Naive thymus-derived CD8-positive, alpha-beta T cell (primary cell): ENCODE results near the gene CCR1. TPM values are rescaled to one million over a fixed set of nuclear protein-coding genes. Genes with fewer than 3 reads are reported as not detected.

Experiments
- ATAC-seq, 2 donors: fragments of 150-1000 bp; cut with Tn5 transposase in 1 of 2; sonication (Bioruptor Pico), chemical (Tn5 transposase) in 1 of 2; 1 replicate in 1 of 2; 2 replicates in 1 of 2; pipeline ENCODE4 v1.10.0; 2021; ENCODE audit warnings: mild to moderate bottlenecking in 2 of 2, moderate library complexity in 2 of 2
- POLR2A ChIA-PET: fragments of 350-600 bp; sonication (Branson Sonifier 250); formaldehyde crosslinking; loops from one replicate; lab custom pipeline; 2021; ENCODE audit warnings: antibody characterized with exemption; lab: Charles Lee
- DNase-seq, 10 donors: peaks; one replicate each; pipeline versions ENCODE4 v3.0.0 to v3.0.0-alpha.2; 2020 to 2022
- H3K27ac Mint-ChIP-seq, 10 donors: one replicate each; pipeline ENCODE4 v1.8.0; 2020 to 2022; ENCODE audit warnings: mild to moderate bottlenecking in 10 of 10, mixed read lengths in 10 of 10, moderate library complexity in 4 of 10, inconsistent platforms in 1 of 10
- H3K27me3 Mint-ChIP-seq, 5 donors: one replicate each; pipeline ENCODE4 v1.8.0; 2021 to 2022; ENCODE audit warnings: mixed read lengths in 5 of 5
- H3K36me3 Mint-ChIP-seq, 3 donors: one replicate each; pipeline ENCODE4 v1.8.0; 2020 to 2022; ENCODE audit warnings: mixed read lengths in 3 of 3, mild to moderate bottlenecking in 2 of 3, inconsistent platforms in 1 of 3
- H3K4me1 Mint-ChIP-seq, 4 donors: one replicate each; pipeline ENCODE4 v1.8.0; 2021 to 2022; ENCODE audit warnings: mixed read lengths in 4 of 4
- H3K4me3 Mint-ChIP-seq, 10 donors: one replicate each; pipeline ENCODE4 v1.8.0; 2020 to 2022; ENCODE audit warnings: mild to moderate bottlenecking in 10 of 10, mixed read lengths in 10 of 10, moderate library complexity in 6 of 10, inconsistent platforms in 1 of 10
- H3K9me3 Mint-ChIP-seq, 9 donors: one replicate each; pipeline ENCODE4 v1.8.0; 2020 to 2022; ENCODE audit warnings: mixed read lengths in 9 of 9, mild to moderate bottlenecking in 3 of 9, inconsistent platforms in 1 of 9, moderate library complexity in 1 of 9
- polyA plus RNA-seq, 3 donors: library from polyadenylated mRNA; unstranded; fragments of 300-500 nt; fragmentation: Illumina TruSeq; gene quantifications; one replicate each; pipeline ENCODE4 v1.2.3, GENCODE V29; 2021
- total RNA-seq, 8 experiments: library from RNA in 2 of 8; stranded (reverse) in 2 of 8; gene quantifications; one replicate each; pipeline ENCODE4 v1.2.3 and lab custom pipeline; 2021 to 2026

The CCR1 gene
- total and polyA plus RNA-seq, 5 experiments from 2014 or later: 0.11 to 2.0 (median 0.74) TPM; not detected in 1

- H3K27ac Mint-ChIP-seq: no peak overlapping the region
- no peak for DNase-seq
- H3K36me3 Mint-ChIP-seq: peaks cover 0 to 6% (median 2%) of the 10 kb centered on the region in 3 donors
- peaks cover 0 to 11% (median 5%) of the 10 kb centered on the region in 9 donors for H3K9me3 Mint-ChIP-seq
- H3K27me3 Mint-ChIP-seq: peaks cover 3 to 26% (median 11%) of the 10 kb centered on the region in 5 donors
- POLR2A ChIA-PET: no interaction called here
- ATAC-seq: no peak
- no peak overlapping the region for H3K4me3 Mint-ChIP-seq
- peaks cover 0 to 22% (median 0%) of the 10 kb centered on the region in 4 donors for H3K4me1 Mint-ChIP-seq
Observed at GRCh38 chr3:46228260-46229242, 20.4 kb upstream of the CCR1 start.

DNA sequence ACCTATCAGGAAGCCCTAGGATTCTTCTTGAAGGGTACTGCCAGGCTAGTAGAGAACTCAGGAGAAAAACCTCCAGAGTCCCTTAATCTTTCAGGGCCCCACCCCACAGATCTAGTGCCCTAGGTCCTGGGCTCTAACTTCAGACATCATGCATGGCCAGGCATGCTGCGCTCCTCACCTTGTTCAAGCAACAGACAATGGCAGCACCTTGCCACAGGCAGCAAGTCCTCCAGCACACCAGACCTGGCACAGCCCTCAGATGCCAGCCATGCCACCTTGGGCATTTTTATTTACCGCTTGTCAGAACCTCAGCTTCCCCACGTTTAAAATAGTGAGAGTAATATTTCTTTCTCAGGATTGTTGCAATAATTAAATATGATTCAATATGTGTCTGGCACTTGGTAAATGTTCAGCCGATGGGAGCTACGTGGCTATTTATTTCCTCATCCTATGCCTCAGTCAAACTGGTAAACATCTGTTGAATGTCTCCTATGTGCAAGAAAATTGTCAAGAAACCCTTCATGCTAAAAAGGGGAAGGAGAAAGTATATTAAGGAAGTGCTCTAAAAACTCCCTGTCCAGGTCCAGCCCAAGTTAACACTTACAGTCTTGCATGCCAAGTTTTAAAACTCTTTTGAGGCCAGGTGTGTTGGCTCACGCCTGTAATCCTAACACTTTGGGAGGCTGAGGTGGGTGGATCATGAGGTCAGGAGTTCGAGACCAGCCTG, 14.5 kb upstream of the CCR1 start:
- POLR2A ChIA-PET: no interaction called here
- DNase-seq: no peak
- peaks cover 0 to 22% (median 6%) of the 10 kb centered on the region in 9 donors for H3K9me3 Mint-ChIP-seq
- H3K4me1 Mint-ChIP-seq: peaks cover 0 to 34% (median under 1%) of the 10 kb centered on the region in 4 donors
- H3K27me3 Mint-ChIP-seq: peaks cover 0 to 4% (median under 1%) of the 10 kb centered on the region in 5 donors
- H3K36me3 Mint-ChIP-seq: peaks cover 0 to 6% (median 2%) of the 10 kb centered on the region in 3 donors
- H3K4me3 Mint-ChIP-seq: no peak overlapping the region
- ATAC-seq: no peak
- H3K27ac Mint-ChIP-seq: peak overlapping the region in 2 of 10 donors; percentile 23 to 30

DNA sequence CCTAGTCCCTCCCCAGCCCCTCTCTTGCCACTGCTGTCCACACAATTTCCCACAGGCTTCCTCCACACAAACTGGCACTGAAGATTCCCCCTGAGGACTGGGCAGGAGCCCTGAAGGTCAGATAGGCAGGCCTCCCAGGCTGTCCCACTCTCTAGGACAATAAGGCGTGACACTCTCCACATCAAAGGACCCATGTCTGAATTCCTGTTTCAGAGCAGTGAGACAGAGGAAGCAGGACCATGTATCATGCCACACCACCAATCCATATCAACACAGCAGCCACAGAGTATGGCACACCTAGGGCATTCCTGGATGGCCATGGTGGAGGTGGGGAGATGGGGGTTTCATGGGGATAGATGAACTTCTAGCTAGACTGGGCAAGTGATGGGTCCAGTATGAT, 13.8 kb upstream of the CCR1 start:
- POLR2A ChIA-PET: no interaction called here
- ATAC-seq (no peak), DNase-seq (no peak)
- H3K9me3 Mint-ChIP-seq: peaks cover 0 to 22% (median 6%) of the 10 kb centered on the region in 9 donors
- no peak overlapping the region for H3K4me3 Mint-ChIP-seq
- peaks cover 0 to 4% (median 0%) of the 10 kb centered on the region in 5 donors for H3K27me3 Mint-ChIP-seq
- peaks cover 0 to 34% (median under 1%) of the 10 kb centered on the region in 4 donors for H3K4me1 Mint-ChIP-seq
- H3K36me3 Mint-ChIP-seq: peaks cover 0 to 6% (median 2%) of the 10 kb centered on the region in 3 donors
- H3K27ac Mint-ChIP-seq: peak overlapping the region in 2 of 10 donors; percentile 28 to 35

DNA sequence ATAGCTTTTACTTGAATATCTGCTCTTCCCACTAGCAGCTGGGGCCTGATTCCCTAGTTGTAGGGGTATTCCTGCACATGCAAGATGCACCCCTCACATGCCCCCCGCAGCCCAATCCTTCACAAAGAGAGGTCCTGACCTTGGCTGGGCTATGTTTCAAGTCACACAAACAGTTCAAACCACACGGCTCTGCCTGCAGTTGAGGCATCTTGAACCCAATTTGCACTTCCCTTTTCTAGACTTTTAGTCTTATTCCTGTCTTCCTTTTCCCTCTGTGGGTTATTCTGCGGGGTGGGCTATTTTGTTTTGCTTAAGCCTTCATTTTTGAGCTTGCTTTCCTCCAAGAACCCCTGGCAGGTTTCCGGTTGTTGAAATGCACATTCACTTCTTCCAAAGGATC, 13.3 kb upstream of the CCR1 start:
- DNase-seq: no peak
- H3K27me3 Mint-ChIP-seq: peaks cover 0 to 4% (median 0%) of the 10 kb centered on the region in 5 donors
- peaks cover 0 to 16% (median 3%) of the 10 kb centered on the region in 9 donors for H3K9me3 Mint-ChIP-seq
- H3K4me1 Mint-ChIP-seq: peaks cover 0 to 31% (median under 1%) of the 10 kb centered on the region in 4 donors
- H3K4me3 Mint-ChIP-seq: no peak overlapping the region
- H3K27ac Mint-ChIP-seq: no peak overlapping the region
- peaks cover 0 to 2% (median under 1%) of the 10 kb centered on the region in 3 donors for H3K36me3 Mint-ChIP-seq
- no peak for ATAC-seq
- POLR2A ChIA-PET: no interaction called here

GRCh38 chr3:46218196-46218709, 10.1 kb upstream of the CCR1 start:
- ATAC-seq: no peak
- Mint-ChIP-seq H3K4me1 (peaks cover 0 to 23% (median 2%) of the 10 kb centered on the region in 4 donors), H3K27ac (no peak overlapping the region), H3K27me3 (no peaks in the 10 kb centered on the region), H3K36me3 (no peaks in the 10 kb centered on the region), H3K9me3 (peaks cover 0 to 11% (median 2%) of the 10 kb centered on the region in 9 donors), H3K4me3 (no peak overlapping the region)
- DNase-seq: no peak
- POLR2A ChIA-PET: no interaction called here

DNA sequence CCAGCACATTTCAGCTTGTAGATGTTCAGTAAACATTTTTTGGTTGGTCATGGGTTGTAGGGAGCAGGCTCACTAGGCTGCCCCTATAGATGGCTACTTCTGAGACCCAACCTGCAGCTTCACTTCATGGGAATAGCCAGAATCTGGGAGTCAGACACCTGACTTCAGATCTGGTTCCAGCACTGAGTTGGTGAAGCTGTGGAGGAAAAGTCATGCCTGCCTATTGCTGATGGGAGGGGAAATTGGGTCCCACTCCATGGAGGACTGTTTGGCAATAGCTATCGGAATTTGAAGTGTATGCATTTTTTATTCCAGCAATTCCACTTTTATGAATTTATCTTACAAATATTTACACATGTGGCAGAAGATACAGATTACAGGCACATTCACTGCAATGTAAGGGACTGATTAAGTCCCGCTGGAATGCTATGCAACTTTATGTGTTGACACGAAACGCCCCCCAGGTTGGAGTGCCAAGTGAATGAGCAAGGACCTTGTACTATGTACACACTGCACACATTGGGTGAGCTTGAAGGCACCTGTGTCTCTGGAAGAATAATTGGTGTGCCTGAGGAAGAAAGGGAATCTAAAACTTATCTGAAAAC, 7.8 kb upstream of the CCR1 start:
- POLR2A ChIA-PET: no interaction called here
- no peak overlapping the region for H3K4me3 Mint-ChIP-seq
- no peak for ATAC-seq

GRCh38 chr3:46214751-46215352, 6.7 kb upstream of the CCR1 start:
- POLR2A ChIA-PET: no interaction called here
- Mint-ChIP-seq H3K4me1 (peaks cover 0 to 4% (median 0%) of the 10 kb centered on the region in 4 donors), H3K36me3 (no peaks in the 10 kb centered on the region), H3K4me3 (no peak overlapping the region), H3K27ac (peak overlapping the region in 1 of 10 donors; percentile 77), H3K9me3 (peaks cover 0 to 8% (median 2%) of the 10 kb centered on the region in 9 donors), H3K27me3 (no peaks in the 10 kb centered on the region)
- ATAC-seq: no peak
- no peak for DNase-seq

More for the DNA sequence above, 7.8 kb upstream of the CCR1 start:
- Mint-ChIP-seq H3K27ac (peak overlapping the region in 1 of 10 donors; percentile 26), H3K27me3 (no peaks in the 10 kb centered on the region), H3K4me1 (peaks cover 0 to 3% (median under 1%) of the 10 kb centered on the region in 4 donors), H3K36me3 (no peaks in the 10 kb centered on the region), H3K9me3 (peaks cover 0 to 11% (median 2%) of the 10 kb centered on the region in 9 donors)
- no peak for DNase-seq

DNA sequence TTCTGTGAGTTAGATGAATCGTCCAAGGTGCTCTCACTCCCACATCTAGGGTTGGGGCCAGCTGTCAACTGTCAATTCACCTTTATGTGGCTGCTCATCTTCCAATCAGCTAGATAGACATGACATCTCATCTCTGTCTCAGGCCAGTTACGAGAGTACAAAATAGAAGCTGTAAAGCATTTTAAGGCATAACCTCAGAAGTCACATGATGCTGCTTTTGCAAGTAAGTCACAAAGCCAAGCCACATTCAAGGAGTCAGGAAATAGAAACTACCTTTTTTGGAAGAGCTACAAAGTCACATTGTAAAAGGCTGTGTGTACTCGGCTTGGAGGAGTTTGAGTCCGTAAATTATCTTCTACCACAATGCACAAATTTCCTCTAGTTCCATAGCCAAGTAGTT, 5.1 kb upstream of the CCR1 start:
- Mint-ChIP-seq H3K4me1 (peaks cover 3 to 16% (median 11%) of the 10 kb centered on the region in 4 donors), H3K36me3 (no peaks in the 10 kb centered on the region), H3K9me3 (no peaks in the 10 kb centered on the region), H3K27ac (no peak overlapping the region), H3K4me3 (no peak overlapping the region), H3K27me3 (no peaks in the 10 kb centered on the region)
- peak in 5 of 10 donors; percentile 1 to 54 (median 28) for DNase-seq
- ATAC-seq: peak; percentile 80 to 88
- POLR2A ChIA-PET: interaction anchor here (0.7 kb wide), 1 partner anchor 339 kb away, joined by 4 read pairs; no protein-coding TSS in a partner anchor

DNA sequence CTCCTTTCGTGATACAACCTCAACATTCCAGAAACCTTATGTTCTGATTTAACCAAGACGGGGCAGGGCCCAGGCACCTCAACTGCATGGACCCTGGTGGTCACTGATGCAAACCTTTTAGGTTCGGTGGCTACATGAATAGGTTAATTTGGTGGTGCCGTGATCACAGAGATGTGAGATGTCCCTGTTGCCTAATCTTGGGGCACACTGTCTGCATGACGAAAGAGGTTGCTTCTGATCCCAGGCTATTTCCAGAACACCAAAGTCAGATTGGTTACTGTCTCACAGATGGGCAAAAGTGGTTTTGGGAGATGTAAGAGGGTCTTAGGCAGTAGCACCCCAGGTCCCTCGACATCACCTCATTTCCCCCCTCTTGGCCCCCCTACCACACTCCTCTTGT, 4.0 kb upstream of the CCR1 start:
- Mint-ChIP-seq H3K36me3 (no peaks in the 10 kb centered on the region), H3K4me1 (peaks cover 7 to 27% (median 19%) of the 10 kb centered on the region in 4 donors), H3K27ac (no peak overlapping the region), H3K9me3 (no peaks in the 10 kb centered on the region), H3K27me3 (no peaks in the 10 kb centered on the region), H3K4me3 (no peak overlapping the region)
- DNase-seq (no peak), ATAC-seq (no peak)
- POLR2A ChIA-PET: no interaction called here

DNA sequence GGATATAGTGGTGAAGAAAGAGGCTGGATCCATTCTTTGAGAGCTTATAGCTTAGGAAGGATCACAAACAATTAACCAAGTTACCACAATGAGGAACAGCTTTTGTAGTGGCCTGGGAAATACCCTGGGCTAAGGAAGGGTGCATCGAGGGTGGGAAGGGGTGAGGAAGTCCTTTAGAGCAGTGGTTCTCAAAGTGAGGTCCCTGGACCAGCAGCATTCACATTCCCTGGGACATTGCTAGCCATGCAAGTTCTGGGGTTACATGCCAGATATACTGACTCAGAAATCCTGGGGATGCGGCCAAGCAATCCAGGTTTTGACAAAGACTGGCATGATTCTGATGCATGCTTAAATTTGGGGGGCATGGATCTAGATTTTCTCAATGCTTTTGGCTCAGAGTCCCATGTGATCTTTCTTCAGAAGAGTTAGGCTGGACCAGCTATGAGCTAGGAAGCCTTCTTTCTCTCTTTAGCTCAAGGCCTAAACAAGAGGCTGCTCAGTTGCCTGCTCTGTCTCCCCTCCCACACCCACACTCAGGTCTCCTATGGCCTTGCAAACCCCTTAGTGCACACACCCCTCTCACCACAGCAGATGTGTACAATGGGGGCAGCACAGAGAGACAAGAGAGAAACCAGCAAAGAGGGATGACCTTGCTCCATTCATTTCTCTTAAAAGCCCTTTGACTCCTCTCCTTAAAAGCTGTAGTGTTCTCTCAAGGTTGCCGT, 1.8 kb upstream of the CCR1 start:
- DNase-seq (no peak), ATAC-seq (no peak)
- Mint-ChIP-seq H3K4me3 (no peak overlapping the region), H3K27ac (peak overlapping the region in 6 of 10 donors; percentile 17 to 85 (median 56)), H3K9me3 (no peaks in the 10 kb centered on the region), H3K36me3 (no peaks in the 10 kb centered on the region), H3K4me1 (peaks cover 7 to 42% (median 20%) of the 10 kb centered on the region in 4 donors), H3K27me3 (no peaks in the 10 kb centered on the region)
- POLR2A ChIA-PET: interaction anchor here (0.7 kb wide), 1 partner anchor 1866 kb away, joined by 3 read pairs; no protein-coding TSS in a partner anchor

GRCh38 chr3:46209053-46209452, 940 bp upstream of the CCR1 start:
- DNase-seq (no peak), ATAC-seq (no peak)
- H3K36me3 Mint-ChIP-seq: no peaks in the 10 kb centered on the region
- POLR2A ChIA-PET: interaction anchor here (0.7 kb wide), 1 partner anchor 1865 kb away, joined by 3 read pairs; no protein-coding TSS in a partner anchor
- no peaks in the 10 kb centered on the region for H3K9me3 Mint-ChIP-seq
- H3K27me3 Mint-ChIP-seq: no peaks in the 10 kb centered on the region
- H3K4me1 Mint-ChIP-seq: peaks cover 7 to 44% (median 19%) of the 10 kb centered on the region in 4 donors
- peak overlapping the region in 8 of 10 donors; percentile 7 to 85 (median 32) for H3K27ac Mint-ChIP-seq
- H3K4me3 Mint-ChIP-seq: peak overlapping the region in 1 of 10 donors; percentile 30
